CD8-positive, alpha-beta memory T cell (primary cell): ENCODE measurements around the gene BACE2. TPM values are rescaled to one million over a fixed set of nuclear protein-coding genes. Genes with fewer than 3 reads are reported as not detected.
"Not testable (repeated sequence)": the region's sequence is repeated elsewhere in the genome, so short reads cannot be mapped to it uniquely, and the experiment has no call there.

ENCODE experiments used
- CTCF ChIA-PET: fragments of 350-600 bp; sonication (Branson Sonifier 250); formaldehyde crosslinking; loops from one replicate; lab custom pipeline; 2021; ENCODE audit warnings: antibody characterized with exemption; lab: Charles Lee
- POLR2A ChIA-PET: fragments of 350-600 bp; sonication (Branson Sonifier 250); formaldehyde crosslinking; loops from one replicate; lab custom pipeline; 2021; ENCODE audit warnings: antibody characterized with exemption; lab: Charles Lee
- DNase-seq, 5 donors: peaks; one replicate each; pipeline versions ENCODE4 v3.0.0 to v3.0.0-alpha.2; 2020 to 2022; ENCODE audit warnings: mixed read lengths in 1 of 5
- H3K27ac ChIP-seq: one replicate; pipeline ENCODE4 v1.7.0; 2013; ENCODE audit warnings: low read depth, mild to moderate bottlenecking, low read length, moderate library complexity
- H3K27me3 ChIP-seq: 2 replicates; pipeline ENCODE4 v1.7.0; 2013; ENCODE audit warnings: low read length, mild to moderate bottlenecking; ENCODE audit not compliant: insufficient read depth, poor library complexity, severe bottlenecking
- H3K36me3 ChIP-seq: 2 replicates; pipeline ENCODE4 v1.7.0; 2013; ENCODE audit warnings: mild to moderate bottlenecking, low read length, moderate library complexity; ENCODE audit not compliant: insufficient read depth
- H3K4me1 ChIP-seq: 2 replicates; pipeline ENCODE4 v1.7.0; 2013; ENCODE audit warnings: mild to moderate bottlenecking, low read length, moderate library complexity; ENCODE audit not compliant: insufficient read depth
- H3K4me3 ChIP-seq: 2 replicates; pipeline ENCODE4 v1.7.0; 2013; ENCODE audit warnings: mild to moderate bottlenecking, low read length
- H3K9me3 ChIP-seq: 2 replicates; pipeline ENCODE4 v1.7.0; 2013; ENCODE audit warnings: mild to moderate bottlenecking, low read length
- H3K27ac Mint-ChIP-seq, 8 donors: one replicate each; pipeline ENCODE4 v1.8.0; 2020 to 2021; ENCODE audit warnings: mixed read lengths in 8 of 8, mild to moderate bottlenecking in 6 of 8, inconsistent platforms in 3 of 8, moderate library complexity in 3 of 8
- H3K27me3 Mint-ChIP-seq, 2 donors: one replicate each; pipeline ENCODE4 v1.8.0; 2020 to 2021; ENCODE audit warnings: mixed read lengths in 2 of 2, mild to moderate bottlenecking in 1 of 2, moderate library complexity in 1 of 2
- H3K36me3 Mint-ChIP-seq, 3 donors: one replicate each; pipeline ENCODE4 v1.8.0; 2020 to 2021; ENCODE audit warnings: mixed read lengths in 3 of 3, inconsistent platforms in 1 of 3, mild to moderate bottlenecking in 1 of 3
- H3K4me1 Mint-ChIP-seq, 3 donors: one replicate each; pipeline ENCODE4 v1.8.0; 2020 to 2021; ENCODE audit warnings: mixed read lengths in 3 of 3, inconsistent platforms in 1 of 3, mild to moderate bottlenecking in 1 of 3
- H3K4me3 Mint-ChIP-seq, 7 donors: one replicate each; pipeline ENCODE4 v1.8.0; 2020 to 2021; ENCODE audit warnings: mixed read lengths in 7 of 7, mild to moderate bottlenecking in 6 of 7, moderate library complexity in 4 of 7, inconsistent platforms in 2 of 7
- H3K9me3 Mint-ChIP-seq, 5 donors: one replicate each; pipeline ENCODE4 v1.8.0; 2020 to 2022; ENCODE audit warnings: mixed read lengths in 5 of 5, mild to moderate bottlenecking in 3 of 5, moderate library complexity in 2 of 5, inconsistent platforms in 1 of 5
- polyA plus RNA-seq: library from polyadenylated mRNA; unstranded; fragments of 300-500 nt; fragmentation: Illumina TruSeq; gene quantifications from one replicate; pipeline ENCODE4 v1.2.3, GENCODE V29; 2021
- total RNA-seq, 2 experiments: library from RNA; stranded (reverse); gene quantifications; one replicate each; pipeline ENCODE4 v1.2.3, GENCODE V29; 2021

Gene BACE2
- total and polyA plus RNA-seq, 3 experiments from 2014 or later: 0.44 to 1.1 (median 0.58) TPM

- Mint-ChIP-seq H3K27ac (no peak overlapping the region), H3K9me3 (no peaks in the 10 kb centered on the region), H3K36me3 (no peaks in the 10 kb centered on the region), H3K4me3 (no peak overlapping the region), H3K27me3 (peaks cover 0 to 4% of the 10 kb centered on the region in 2 donors), H3K4me1 (no peaks in the 10 kb centered on the region)
- ChIA-PET POLR2A (no interaction called here), CTCF (no interaction called here)
- H3K27me3 ChIP-seq: no peaks in the 10 kb centered on the region
- H3K4me3 ChIP-seq: no peak overlapping the region
- H3K27ac ChIP-seq: no peak overlapping the region
- no peak for DNase-seq
- H3K36me3 ChIP-seq: no peaks in the 10 kb centered on the region
- no peaks in the 10 kb centered on the region for H3K9me3 ChIP-seq
- H3K4me1 ChIP-seq: no peaks in the 10 kb centered on the region
Measured at GRCh38 chr21:41241341-41241740, 73.4 kb downstream of the BACE2 start.

- H3K36me3 Mint-ChIP-seq: no peaks in the 10 kb centered on the region
- CTCF ChIA-PET: no interaction called here
- no peaks in the 10 kb centered on the region for H3K9me3 ChIP-seq
- peaks cover 0 to 8% of the 10 kb centered on the region in 2 donors for H3K27me3 Mint-ChIP-seq
- H3K4me1 ChIP-seq: no peaks in the 10 kb centered on the region
- no peaks in the 10 kb centered on the region for H3K4me1 Mint-ChIP-seq
- peaks cover 0 to 2% (median 0%) of the 10 kb centered on the region in 5 donors for H3K9me3 Mint-ChIP-seq
- H3K27ac ChIP-seq: no peak overlapping the region
- POLR2A ChIA-PET: no interaction called here
- H3K4me3 ChIP-seq: no peak overlapping the region
- H3K27ac Mint-ChIP-seq: no peak overlapping the region
- H3K4me3 Mint-ChIP-seq: no peak overlapping the region
- no peak for DNase-seq
- no peaks in the 10 kb centered on the region for H3K27me3 ChIP-seq
- H3K36me3 ChIP-seq: no peaks in the 10 kb centered on the region
Measured at GRCh38 chr21:41242238-41242829, 74.4 kb downstream of the BACE2 start.

- ChIA-PET CTCF (no interaction called here), POLR2A (no interaction called here)
- no peak overlapping the region for H3K4me3 Mint-ChIP-seq
Measured at GRCh38 chr21:41243107-41243506, 75.1 kb downstream of the BACE2 start.

GRCh38 chr21:41244266-41244880, 76.4 kb downstream of the BACE2 start:
- H3K36me3 ChIP-seq, H3K27me3 Mint-ChIP-seq, H3K4me3 ChIP-seq, CTCF ChIA-PET, H3K9me3 Mint-ChIP-seq, H3K9me3 ChIP-seq, H3K4me1 Mint-ChIP-seq, H3K27ac ChIP-seq, H3K27ac Mint-ChIP-seq, DNase-seq, H3K4me1 ChIP-seq, H3K4me3 Mint-ChIP-seq, POLR2A ChIA-PET, H3K27me3 ChIP-seq, H3K36me3 Mint-ChIP-seq: not testable (repeated sequence)

More at GRCh38 chr21:41243107-41243506, 75.1 kb downstream of the BACE2 start:
- peaks cover 2 to 8% of the 10 kb centered on the region in 2 donors for H3K27me3 Mint-ChIP-seq
- no peaks in the 10 kb centered on the region for H3K27me3 ChIP-seq
- H3K4me1 ChIP-seq: no peaks in the 10 kb centered on the region
- no peak overlapping the region for H3K27ac ChIP-seq
- H3K27ac Mint-ChIP-seq: no peak overlapping the region
- H3K4me3 ChIP-seq: no peak overlapping the region
- H3K4me1 Mint-ChIP-seq: no peaks in the 10 kb centered on the region
- DNase-seq: no peak
- H3K36me3 Mint-ChIP-seq: no peaks in the 10 kb centered on the region
- H3K36me3 ChIP-seq: no peaks in the 10 kb centered on the region
- no peaks in the 10 kb centered on the region for H3K9me3 ChIP-seq
- peaks cover 0 to 2% (median 0%) of the 10 kb centered on the region in 5 donors for H3K9me3 Mint-ChIP-seq

- H3K27ac Mint-ChIP-seq: no peak overlapping the region
- Histone ChIP-seq H3K4me1 (no peaks in the 10 kb centered on the region), H3K9me3 (no peaks in the 10 kb centered on the region), H3K27ac (no peak overlapping the region), H3K4me3 (no peak overlapping the region), H3K27me3 (no peaks in the 10 kb centered on the region), H3K36me3 (no peaks in the 10 kb centered on the region)
- H3K27me3 Mint-ChIP-seq: peaks cover 10 to 16% of the 10 kb centered on the region in 2 donors
- no peak for DNase-seq
- peaks cover 0 to 2% (median 0%) of the 10 kb centered on the region in 5 donors for H3K9me3 Mint-ChIP-seq
- H3K36me3 Mint-ChIP-seq: no peaks in the 10 kb centered on the region
- no peaks in the 10 kb centered on the region for H3K4me1 Mint-ChIP-seq
- no peak overlapping the region for H3K4me3 Mint-ChIP-seq
- POLR2A ChIA-PET: no interaction called here
- CTCF ChIA-PET: no interaction called here
Measured at GRCh38 chr21:41245509-41246135, 77.7 kb downstream of the BACE2 start.

- no peaks in the 10 kb centered on the region for H3K36me3 Mint-ChIP-seq
- no peaks in the 10 kb centered on the region for H3K27me3 ChIP-seq
- peaks cover 11 to 23% of the 10 kb centered on the region in 2 donors for H3K27me3 Mint-ChIP-seq
- no peak overlapping the region for H3K4me3 Mint-ChIP-seq
- peaks cover 0 to 2% (median 0%) of the 10 kb centered on the region in 5 donors for H3K9me3 Mint-ChIP-seq
- no peak overlapping the region for H3K27ac Mint-ChIP-seq
- ChIA-PET POLR2A (no interaction called here), CTCF (no interaction called here)
- H3K36me3 ChIP-seq: no peaks in the 10 kb centered on the region
- no peaks in the 10 kb centered on the region for H3K4me1 Mint-ChIP-seq
- no peak overlapping the region for H3K4me3 ChIP-seq
- no peaks in the 10 kb centered on the region for H3K4me1 ChIP-seq
- H3K27ac ChIP-seq: no peak overlapping the region
- no peak for DNase-seq
- H3K9me3 ChIP-seq: no peaks in the 10 kb centered on the region
Measured at GRCh38 chr21:41246808-41247207, 78.8 kb downstream of the BACE2 start.

GRCh38 chr21:41247561-41248545, 79.9 kb downstream of the BACE2 start:
- ChIA-PET CTCF (no interaction called here), POLR2A (no interaction called here)
- H3K4me3 Mint-ChIP-seq: no peak overlapping the region
- H3K9me3 Mint-ChIP-seq: peaks cover 0 to 4% (median 0%) of the 10 kb centered on the region in 5 donors
- no peaks in the 10 kb centered on the region for H3K9me3 ChIP-seq
- peaks cover 0 to 2% (median 0%) of the 10 kb centered on the region in 3 donors for H3K36me3 Mint-ChIP-seq
- H3K27me3 Mint-ChIP-seq: peaks cover 17 to 34% of the 10 kb centered on the region in 2 donors
- no peaks in the 10 kb centered on the region for H3K27me3 ChIP-seq
- H3K27ac Mint-ChIP-seq: no peak overlapping the region
- H3K4me1 ChIP-seq: no peaks in the 10 kb centered on the region
- no peak overlapping the region for H3K27ac ChIP-seq
- no peak overlapping the region for H3K4me3 ChIP-seq
- H3K4me1 Mint-ChIP-seq: no peaks in the 10 kb centered on the region
- no peak for DNase-seq
- H3K36me3 ChIP-seq: no peaks in the 10 kb centered on the region
